Measurements from ENCODE around the gene ABCG1. TPM values are rescaled to one million over a fixed set of nuclear protein-coding genes. Genes with fewer than 3 reads are reported as not detected.

The ABCG1 gene
- total and polyA plus RNA-seq, 2 of the 4 experiments (the other 2 are of a cell fraction), result 0.19 to 0.36 TPM

- Histone ChIP-seq H2BK20ac (ENCODE audit: low read depth, low read length) (no peak overlapping the region), H4K91ac (ENCODE audit: insufficient read depth, low read depth, low read length) (no peak overlapping the region), H3K27me3 (ENCODE audit: control insufficient read depth, insufficient read depth, low read length) (peaks cover 30% of the 10 kb centered on the region), H3K4me2 (ENCODE audit: low read depth, low read length) (no peak overlapping the region), H3K27ac (ENCODE audit: insufficient read depth, low read length) (no peak overlapping the region), H2AK5ac (ENCODE audit: low read depth, low read length) (no peak overlapping the region), H3K4me1 (ENCODE audit: control insufficient read depth, insufficient read depth, low read length) (no peaks in the 10 kb centered on the region), H2BK15ac (ENCODE audit: low read depth, low read length) (no peak overlapping the region), H3K56ac (ENCODE audit: extremely low read depth, insufficient read depth, low read length) (no peak overlapping the region), H4K5ac (ENCODE audit: low read depth, low read length) (no peak overlapping the region), H3K14ac (replicated peaks; ENCODE audit: low read depth, low read length) (no peak overlapping the region), H4K20me1 (ENCODE audit: insufficient read depth, low read length) (no peaks in the 10 kb centered on the region; the same call in 1 of the 2 replicates), H3K9me1 (ENCODE audit: insufficient read depth, low read length) (no peaks in the 10 kb centered on the region), H3K4ac (ENCODE audit: low read depth, low read length) (no peak overlapping the region), H3K4me3 (ENCODE audit: insufficient read depth, low read depth, low read length) (no peak overlapping the region), H3K18ac (ENCODE audit: low read depth, low read length) (no peak overlapping the region), H2AK9ac (replicated peaks; ENCODE audit: low read depth, low read length, poor library complexity) (no peak overlapping the region), H2BK5ac (ENCODE audit: low read depth, low read length, poor library complexity, severe bottlenecking) (no peak overlapping the region), H3K23ac (ENCODE audit: low read depth, low read length) (no peak overlapping the region), H4K8ac (ENCODE audit: low read depth in 2 of 2, low read length in 2 of 2) (no peak overlapping the region), H3K79me1 (ENCODE audit: low read depth in 1 of 2, low read length in 2 of 2) (no peaks in the 10 kb centered on the region), H3K36me3 (ENCODE audit: control insufficient read depth, insufficient read depth, low read length) (no peaks in the 10 kb centered on the region), H3K9me3 (ENCODE audit: control insufficient read depth, insufficient read depth, low read length) (no peaks in the 10 kb centered on the region), H3K9ac (ENCODE audit: low read depth, low read length) (no peak overlapping the region), H2BK120ac (ENCODE audit: low read depth, low read length) (no peak overlapping the region), H2AFZ (replicated peaks; ENCODE audit: low read length, poor library complexity) (no peak overlapping the region)
- no peak for DNase-seq
- CTCF ChIA-PET, result no interaction called here
- in situ Hi-C loops (cut with MboI; ENCODE audit: low sequenced_read_pairs), result no loop called here
- intact Hi-C loops (cut with micrococcal nuclease), result no loop called here
- no TSS peak for BruUV-seq (replicated peaks)
- dilution Hi-C loops (cut with HindIII; ENCODE audit: low sequenced_read_pairs, unreplicated experiment), result no loop called here
- POLR2A ChIA-PET (ENCODE audit: unreplicated experiment), result no interaction called here
- no peak for ATAC-seq (ENCODE audit: low read depth)
- TF ChIP-seq NFE2L2 (IDR thresholded peaks at IDR 0.05; ENCODE audit: low read depth, low read length) (no peak), FOS (IDR thresholded peaks at IDR 0.05; ENCODE audit: low read depth, low read length) (no peak), CEBPB (IDR thresholded peaks at IDR 0.05; ENCODE audit: low read depth, low read length) (no peak), MAFK (IDR thresholded peaks at IDR 0.05; ENCODE audit: low read depth, low read length) (no peak), MXI1 (IDR thresholded peaks at IDR 0.05; ENCODE audit: borderline replicate concordance, low read depth, low read length) (no peak), BHLHE40 (IDR thresholded peaks at IDR 0.05; ENCODE audit: low read depth, low read length) (no peak), CTCF (conservative IDR thresholded peaks at IDR 0.05; ENCODE audit: low read depth, low read length) (no peak), ELK1 (IDR thresholded peaks at IDR 0.05; ENCODE audit: borderline replicate concordance, low read depth, low read length) (no peak), RAD21 (IDR thresholded peaks at IDR 0.05; ENCODE audit: low read length) (no peak), USF2 (IDR thresholded peaks at IDR 0.05; ENCODE audit: low read depth, low read length) (no peak)
- WGBS, 2 experiments (ENCODE audit: extremely low coverage in 2 of 2, insufficient read length in 1 of 2), result 66% methylated on average over 8 of the region's 10 CpGs; no CpG with 5 or more reads in 1 of the 2 experiments
Observed at GRCh38 chr21:42321231-42321630, 102.3 kb downstream of the ABCG1 start.
